MM.1S (cell line): ENCODE data around the gene RBL2.

ENCODE experiments used
- EZH2 ChIP-seq: fragments of 300-600 bp; sonication (generic); optimal IDR thresholded peaks from 2 replicates; pipeline ENCODE3; 2017; ENCODE audit warnings: low read depth, mild to moderate bottlenecking, antibody characterized with exemption, low read length, mixed read lengths
- TF ChIP-seq, protein P1 (sequence below): fragments of 300-600 bp; sonication (generic); IDR thresholded peaks from 2 replicates; pipeline ENCODE4 v1.5.1; 2016; ENCODE audit warnings: antibody characterized with exemption, low read length, mixed read lengths

DNA sequence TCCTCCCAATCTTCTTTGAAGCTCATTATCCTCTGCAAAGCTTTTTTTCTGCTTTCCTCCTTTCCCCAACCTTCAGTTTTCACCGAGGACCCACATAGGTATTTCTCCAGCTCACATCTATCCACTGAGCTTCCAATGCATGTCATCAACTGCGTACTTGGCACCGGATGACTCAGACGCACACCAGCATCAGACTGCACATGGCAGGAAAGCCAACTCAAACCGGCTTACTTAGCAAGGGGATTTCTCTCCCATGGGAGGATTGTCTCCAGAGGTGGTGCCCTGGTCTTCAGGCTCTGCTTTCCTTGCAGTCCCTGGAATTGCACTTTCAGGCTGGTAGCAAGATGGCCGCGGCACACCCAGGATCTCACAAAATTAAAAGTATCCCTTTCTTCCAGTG lies 70.4 kb downstream of the RBL2 start:
- TF ChIP-seq, protein P1, sequence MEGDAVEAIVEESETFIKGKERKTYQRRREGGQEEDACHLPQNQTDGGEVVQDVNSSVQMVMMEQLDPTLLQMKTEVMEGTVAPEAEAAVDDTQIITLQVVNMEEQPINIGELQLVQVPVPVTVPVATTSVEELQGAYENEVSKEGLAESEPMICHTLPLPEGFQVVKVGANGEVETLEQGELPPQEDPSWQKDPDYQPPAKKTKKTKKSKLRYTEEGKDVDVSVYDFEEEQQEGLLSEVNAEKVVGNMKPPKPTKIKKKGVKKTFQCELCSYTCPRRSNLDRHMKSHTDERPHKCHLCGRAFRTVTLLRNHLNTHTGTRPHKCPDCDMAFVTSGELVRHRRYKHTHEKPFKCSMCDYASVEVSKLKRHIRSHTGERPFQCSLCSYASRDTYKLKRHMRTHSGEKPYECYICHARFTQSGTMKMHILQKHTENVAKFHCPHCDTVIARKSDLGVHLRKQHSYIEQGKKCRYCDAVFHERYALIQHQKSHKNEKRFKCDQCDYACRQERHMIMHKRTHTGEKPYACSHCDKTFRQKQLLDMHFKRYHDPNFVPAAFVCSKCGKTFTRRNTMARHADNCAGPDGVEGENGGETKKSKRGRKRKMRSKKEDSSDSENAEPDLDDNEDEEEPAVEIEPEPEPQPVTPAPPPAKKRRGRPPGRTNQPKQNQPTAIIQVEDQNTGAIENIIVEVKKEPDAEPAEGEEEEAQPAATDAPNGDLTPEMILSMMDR, result no peak
- no peak for TF ChIP-seq EZH2
